NCI-H2227 (cell line): ENCODE data around the gene KRT86.

ENCODE experiments used
- DNase-seq: peaks from one replicate; lab custom pipeline; 2025; ENCODE audit not compliant: unreplicated experiment; lab: John Stamatoyannopoulos, UW

Gene KRT86

GRCh38 chr12:52354200-52354599 lies 79.8 kb downstream of the KRT86 start:
- DNase-seq, result no peak

DNA sequence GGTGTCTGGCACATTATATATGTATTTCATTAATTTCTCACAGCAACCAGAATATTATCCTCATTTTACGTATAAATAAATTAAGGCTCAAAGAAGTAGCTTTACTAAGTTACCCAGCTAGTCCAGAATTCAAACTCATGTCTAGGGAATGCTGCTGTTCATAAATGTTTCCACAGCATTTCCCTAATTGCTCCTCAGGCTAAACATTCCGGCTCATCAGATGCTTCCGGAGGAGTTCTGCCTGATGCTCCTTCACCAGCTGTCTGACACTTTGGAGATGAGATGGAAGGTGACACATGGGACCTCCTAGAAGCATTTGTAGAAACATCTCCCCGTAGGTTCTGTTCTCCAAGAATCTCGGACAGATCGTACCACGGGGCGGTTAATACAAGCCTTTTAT lies 80.7 kb downstream of the KRT86 start:
- no peak for DNase-seq

- no peak for DNase-seq
Observed at GRCh38 chr12:52356031-52356761, 81.8 kb downstream of the KRT86 start.

GRCh38 chr12:52356762-52357580 lies 82.5 kb downstream of the KRT86 start:
- no peak for DNase-seq
